GM12891 (cell line): ENCODE results near the gene TCF12.

Source experiments
- PAX5 ChIP-seq: IDR thresholded peaks from 2 replicates; pipeline ENCODE4 v1.6.1; 2011; ENCODE audit warnings: low read length, moderate library complexity, mild to moderate bottlenecking; ENCODE audit not compliant: insufficient read depth, severe bottlenecking
- POLR2A ChIP-seq: IDR thresholded peaks from 2 replicates; pipeline ENCODE4 v1.6.1; 2011; ENCODE audit warnings: low read depth, low read length, control low read depth
- POLR2AphosphoS5 ChIP-seq: IDR thresholded peaks from 2 replicates; pipeline ENCODE4 v1.6.1; 2011; ENCODE audit warnings: low read depth, low read length, control low read depth
- POU2F2 ChIP-seq: IDR thresholded peaks from 2 replicates; pipeline ENCODE4 v1.6.1; 2011; ENCODE audit warnings: low read depth, mild to moderate bottlenecking, control low read depth, low read length, moderate library complexity
- SPI1 ChIP-seq: IDR thresholded peaks from 2 replicates; pipeline ENCODE4 v1.6.1; 2011; ENCODE audit warnings: low read depth, low read length, control low read depth

GRCh38 chr15:56933811-56934210, 15.4 kb downstream of the TCF12 start:
- TF ChIP-seq POLR2A (no peak), POLR2AphosphoS5 (no peak), POU2F2 (no peak), PAX5 (no peak), SPI1 (no peak)
